Neural crest cell (in vitro differentiated cells): Measurements from ENCODE around the gene RACGAP1. TPM values are rescaled to one million over a fixed set of nuclear protein-coding genes. Genes with fewer than 3 reads are reported as not detected.
A peak's percentile ranks its signal among the peaks of the same experiment; 100 is the strongest.

Source experiments
- DNase-seq: peaks from one replicate; pipeline ENCODE4 v3.0.0; 2021; ENCODE audit warnings: low read depth, mixed read lengths, low spot score
- H3K27ac Mint-ChIP-seq: one replicate; pipeline ENCODE4 v1.8.0; 2021; ENCODE audit warnings: mild to moderate bottlenecking, mixed read lengths; ENCODE audit not compliant: unreplicated experiment
- H3K27me3 Mint-ChIP-seq: 2 replicates; pipeline ENCODE4 v1.8.0; 2021; ENCODE audit warnings: low read depth, mild to moderate bottlenecking, mixed read lengths
- H3K36me3 Mint-ChIP-seq: 2 replicates; pipeline ENCODE4 v1.8.0; 2021; ENCODE audit warnings: low read depth, mild to moderate bottlenecking, mixed read lengths
- H3K4me1 Mint-ChIP-seq: 2 replicates; pipeline ENCODE4 v1.8.0; 2021; ENCODE audit warnings: mixed read lengths
- H3K4me3 Mint-ChIP-seq: one replicate; pipeline ENCODE4 v1.8.0; 2021; ENCODE audit warnings: mild to moderate bottlenecking, mixed read lengths
- H3K9me3 Mint-ChIP-seq: 2 replicates; pipeline ENCODE4 v1.8.0; 2021; ENCODE audit warnings: mixed read lengths
- CTCF ChIP-seq: fragments of 200-600 bp; sonication (generic); conservative IDR thresholded peaks from 2 replicates; pipeline ENCODE4 v1.5.0; 2021; ENCODE audit warnings: antibody characterized with exemption, mild to moderate bottlenecking
- total RNA-seq: library from RNA; stranded (reverse); gene quantifications from 2 replicates; pipeline ENCODE4 v1.2.1, GENCODE V29; 2021

RACGAP1 gene
- total RNA-seq, 1 donor from 2014 or later = 104 TPM

- H3K27me3 Mint-ChIP-seq = peaks cover 2% of the 10 kb centered on the region
- no peak for TF ChIP-seq CTCF
Observed at GRCh38 chr12:49944718-49945117, 80.6 kb downstream of the RACGAP1 start.

DNA sequence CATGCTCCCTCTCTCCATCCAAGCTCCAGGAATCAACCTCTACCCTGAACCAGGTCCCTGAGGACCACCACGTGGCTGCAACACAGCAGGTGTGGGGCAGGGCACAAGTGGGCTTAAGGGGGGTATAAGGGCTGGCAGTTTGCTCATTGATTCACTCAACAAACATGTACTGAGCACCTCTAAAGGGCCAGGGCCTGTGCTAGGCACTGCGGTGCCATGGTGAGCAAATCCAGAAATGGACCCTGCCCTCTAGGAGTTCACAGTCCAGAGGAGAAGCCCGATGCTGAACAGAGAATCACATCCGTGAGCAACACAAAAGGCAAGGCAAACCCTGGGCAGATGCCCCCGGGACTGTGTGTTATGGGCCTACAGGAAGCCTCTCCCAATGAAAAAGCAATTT, 81.2 kb downstream of the RACGAP1 start:
- no peak for TF ChIP-seq CTCF
- H3K9me3 Mint-ChIP-seq = no peaks in the 10 kb centered on the region
- H3K27me3 Mint-ChIP-seq = peaks cover 2% of the 10 kb centered on the region
- H3K4me3 Mint-ChIP-seq = no peak overlapping the region
- H3K36me3 Mint-ChIP-seq = no peaks in the 10 kb centered on the region
- no peak overlapping the region for H3K27ac Mint-ChIP-seq
- peaks cover 32% of the 10 kb centered on the region for H3K4me1 Mint-ChIP-seq
- DNase-seq = no peak

More at GRCh38 chr12:49944718-49945117, 80.6 kb downstream of the RACGAP1 start:
- no peaks in the 10 kb centered on the region for H3K36me3 Mint-ChIP-seq
- H3K4me3 Mint-ChIP-seq = peak overlapping the region; percentile 6
- no peak overlapping the region for H3K27ac Mint-ChIP-seq
- H3K9me3 Mint-ChIP-seq = no peaks in the 10 kb centered on the region
- H3K4me1 Mint-ChIP-seq = peaks cover 28% of the 10 kb centered on the region
- no peak for DNase-seq

- H3K9me3 Mint-ChIP-seq = no peaks in the 10 kb centered on the region
- H3K4me3 Mint-ChIP-seq = no peak overlapping the region
- no peak for DNase-seq
- no peak for TF ChIP-seq CTCF
- no peak overlapping the region for H3K27ac Mint-ChIP-seq
- no peaks in the 10 kb centered on the region for H3K36me3 Mint-ChIP-seq
- H3K4me1 Mint-ChIP-seq = peaks cover 32% of the 10 kb centered on the region
- H3K27me3 Mint-ChIP-seq = peaks cover 2% of the 10 kb centered on the region
Observed at GRCh38 chr12:49943625-49943960, 81.7 kb downstream of the RACGAP1 start.

GRCh38 chr12:49942921-49943624, 82.2 kb downstream of the RACGAP1 start:
- Mint-ChIP-seq H3K9me3 (no peaks in the 10 kb centered on the region), H3K27ac (no peak overlapping the region), H3K4me1 (peaks cover 32% of the 10 kb centered on the region), H3K27me3 (peaks cover 2% of the 10 kb centered on the region), H3K4me3 (no peak overlapping the region), H3K36me3 (no peaks in the 10 kb centered on the region)
- DNase-seq = no peak
- TF ChIP-seq CTCF = no peak

DNA sequence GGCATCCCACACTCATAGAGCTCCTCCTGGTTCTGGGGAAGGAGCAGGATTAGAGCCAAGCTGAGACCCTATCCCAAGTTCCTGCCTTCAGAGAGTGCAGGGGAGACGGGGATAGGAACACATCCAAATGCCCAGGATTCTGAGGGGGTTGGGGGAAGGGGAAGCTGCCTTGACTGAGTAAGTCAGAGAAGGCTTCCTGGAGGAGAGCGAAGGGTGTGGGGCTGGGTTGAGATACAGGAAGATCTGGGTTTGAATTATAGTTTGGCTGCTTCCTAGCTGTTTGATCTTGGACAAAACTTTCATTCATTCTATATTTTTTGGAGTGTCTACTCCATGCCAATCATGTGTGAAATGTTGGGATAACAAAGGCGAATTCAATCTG, 82.8 kb downstream of the RACGAP1 start:
- H3K4me1 Mint-ChIP-seq = peaks cover 32% of the 10 kb centered on the region
- no peaks in the 10 kb centered on the region for H3K36me3 Mint-ChIP-seq

More for the DNA sequence above, 82.8 kb downstream of the RACGAP1 start:
- Mint-ChIP-seq H3K4me3 (no peak overlapping the region), H3K27ac (no peak overlapping the region), H3K9me3 (no peaks in the 10 kb centered on the region), H3K27me3 (peaks cover 2% of the 10 kb centered on the region)
- DNase-seq = no peak
- no peak for TF ChIP-seq CTCF
